MM.1S (cell line): Measurements from ENCODE around the gene COX4I1.
"Not testable (repeated sequence)": the region's sequence is repeated elsewhere in the genome, so short reads cannot be mapped to it uniquely, and the experiment has no call there.

ENCODE experiments used
- DNase-seq: peaks from one replicate; pipeline ENCODE4 v3.0.0-alpha.2; 2015
- H2AFZ ChIP-seq: fragments of 300-600 bp; sonication (generic); 2 replicates; pipeline ENCODE4 v1.6.0; 2016; ENCODE audit warnings: antibody characterized with exemption, low read length
- H3F3A ChIP-seq: fragments of 300-600 bp; sonication (generic); 2 replicates; pipeline ENCODE4 v1.6.1; 2016; ENCODE audit warnings: mild to moderate bottlenecking, antibody characterized with exemption, low read length, moderate library complexity, mixed read lengths; ENCODE audit not compliant: insufficient read depth
- H3K27ac ChIP-seq: fragments of 300-600 bp; sonication (generic); 2 replicates; pipeline ENCODE4 v1.5.1; 2016; ENCODE audit warnings: mild to moderate bottlenecking, low read length
- H3K27me3 ChIP-seq: fragments of 300-600 bp; sonication (generic); replicated peaks from 2 replicates; pipeline ENCODE4 v1.6.0; 2016; ENCODE audit warnings: low read length; ENCODE audit not compliant: insufficient read depth
- H3K36me3 ChIP-seq: fragments of 300-600 bp; sonication (generic); replicated peaks from 2 replicates; pipeline ENCODE4 v1.6.1; 2016; ENCODE audit warnings: mild to moderate bottlenecking, low read length, mixed read lengths; ENCODE audit not compliant: insufficient read depth
- H3K4me1 ChIP-seq: fragments of 300-600 bp; sonication (generic); 2 replicates; pipeline ENCODE4 v1.6.1; 2016; ENCODE audit warnings: low read length, mixed read lengths
- H3K4me2 ChIP-seq: fragments of 300-600 bp; sonication (generic); 2 replicates; pipeline ENCODE4 v1.6.0; 2016; ENCODE audit warnings: low read depth, low read length
- H3K4me3 ChIP-seq: fragments of 300-600 bp; sonication (generic); 2 replicates; pipeline ENCODE4 v1.5.1; 2016; ENCODE audit warnings: low read length, mixed read lengths
- H3K79me2 ChIP-seq: fragments of 300-600 bp; sonication (generic); 2 replicates; pipeline ENCODE4 v1.6.1; 2016; ENCODE audit warnings: mixed run types, low read length, mixed read lengths
- H3K9ac ChIP-seq: fragments of 300-600 bp; sonication (generic); 2 replicates; pipeline ENCODE4 v1.6.1; 2016; ENCODE audit warnings: low read length, mixed read lengths
- H3K9me2 ChIP-seq: fragments of 300-600 bp; sonication (generic); replicated peaks from 2 replicates; pipeline ENCODE4 v1.6.1; 2016; ENCODE audit warnings: mild to moderate bottlenecking, low read length, mixed read lengths; ENCODE audit not compliant: insufficient read depth
- H3K9me3 ChIP-seq: fragments of 300-600 bp; sonication (generic); replicated peaks from 2 replicates; pipeline ENCODE4 v1.6.1; 2016; ENCODE audit warnings: mild to moderate bottlenecking, low read length, mixed read lengths; ENCODE audit not compliant: insufficient read depth
- H4K20me1 ChIP-seq: fragments of 300-600 bp; sonication (generic); 2 replicates; pipeline ENCODE4 v1.6.1; 2016; ENCODE audit warnings: mild to moderate bottlenecking, low read length, moderate library complexity, mixed read lengths; ENCODE audit not compliant: insufficient read depth
- EZH2 ChIP-seq: fragments of 300-600 bp; sonication (generic); optimal IDR thresholded peaks from 2 replicates; pipeline ENCODE3; 2017; ENCODE audit warnings: low read depth, mild to moderate bottlenecking, antibody characterized with exemption, low read length, mixed read lengths
- EZH2phosphoT487 ChIP-seq: fragments of 300-600 bp; sonication (generic); IDR thresholded peaks from 2 replicates; pipeline ENCODE4 v1.6.1; 2018; ENCODE audit warnings: antibody characterized with exemption, low read length
- TF ChIP-seq, protein P1 (sequence below): fragments of 300-600 bp; sonication (generic); IDR thresholded peaks from 2 replicates; pipeline ENCODE4 v1.5.1; 2016; ENCODE audit warnings: antibody characterized with exemption, low read length, mixed read lengths

Gene COX4I1

DNA sequence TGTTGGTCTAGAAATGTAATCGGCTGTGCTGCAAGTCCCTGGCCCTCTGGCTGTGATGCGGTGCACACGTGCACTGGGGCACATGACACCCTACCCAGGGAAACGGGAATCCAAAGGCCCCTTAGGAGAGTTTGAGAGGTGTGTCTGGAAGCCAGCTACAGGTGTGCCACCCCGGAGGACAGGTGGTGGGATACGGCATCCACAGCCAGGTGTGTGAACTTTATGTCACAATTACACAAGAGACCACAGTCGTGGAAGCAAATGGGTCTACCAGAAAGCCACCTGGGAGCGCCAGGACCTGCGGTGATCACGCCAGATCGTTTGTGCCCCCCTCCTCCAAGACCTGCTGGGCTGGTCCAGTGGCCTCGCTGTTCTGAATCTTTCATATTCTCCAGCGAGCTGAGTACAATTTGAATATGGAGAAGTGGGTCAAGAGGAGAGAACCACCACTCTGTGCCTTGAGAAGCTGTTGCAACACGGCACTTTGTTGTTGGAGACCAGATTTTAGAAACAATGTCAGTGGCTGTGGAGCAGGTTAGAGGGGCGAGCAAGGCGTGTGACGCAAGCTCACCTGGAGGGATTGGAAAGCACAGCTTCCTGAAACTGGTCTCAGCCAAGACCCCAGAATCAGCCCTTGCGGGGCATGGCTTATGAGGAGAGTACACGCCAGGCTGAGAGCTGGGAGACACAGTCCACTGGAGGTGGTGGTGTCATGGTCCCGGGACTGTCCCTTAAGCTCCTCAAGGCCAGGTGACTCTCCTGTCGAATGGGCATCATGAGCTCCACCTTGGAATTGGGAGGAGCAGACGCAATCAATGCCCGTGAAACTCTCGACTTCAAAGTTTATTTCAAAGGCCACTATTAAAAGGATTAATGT, 37.4 kb downstream of the COX4I1 start:
- H2AFZ ChIP-seq, result no peak overlapping the region
- H3K9me3 ChIP-seq, result no peaks in the 10 kb centered on the region
- H3K27me3 ChIP-seq, result peaks cover 75% of the 10 kb centered on the region

DNA sequence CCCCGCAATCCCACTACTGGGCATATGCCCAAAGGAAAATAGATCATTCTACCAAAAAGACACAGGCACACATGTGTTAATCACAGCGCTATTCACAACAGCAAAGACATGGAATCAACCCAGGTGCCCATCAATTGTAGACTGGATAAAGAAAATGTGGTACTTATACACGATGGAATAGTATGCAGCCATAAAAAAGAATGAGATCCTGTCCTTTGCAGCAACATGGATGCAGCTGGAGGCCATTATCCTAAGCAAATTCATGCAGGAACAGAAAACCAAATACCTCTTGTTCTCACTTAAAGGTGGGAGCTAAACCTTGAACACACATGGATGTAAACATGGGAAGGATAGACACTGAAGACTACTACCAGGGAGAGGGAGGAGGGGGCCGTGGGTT, 38.2 kb downstream of the COX4I1 start:
- not testable (repeated sequence) for H3K4me3 ChIP-seq, H3K36me3 ChIP-seq, H3K4me1 ChIP-seq, H3K9ac ChIP-seq, H2AFZ ChIP-seq, H3K9me3 ChIP-seq, H4K20me1 ChIP-seq, H3K27ac ChIP-seq, DNase-seq, H3K79me2 ChIP-seq, H3K9me2 ChIP-seq, H3K4me2 ChIP-seq, H3F3A ChIP-seq
- peaks cover 77% of the 10 kb centered on the region for H3K27me3 ChIP-seq

More for the DNA sequence above, 37.4 kb downstream of the COX4I1 start:
- Histone ChIP-seq H3K9me2 (no peaks in the 10 kb centered on the region), H3K27ac (no peak overlapping the region), H3K4me2 (no peak overlapping the region), H3K4me1 (no peaks in the 10 kb centered on the region), H3K9ac (no peak overlapping the region), H3K4me3 (no peak overlapping the region), H3K36me3 (no peaks in the 10 kb centered on the region), H3K79me2 (no peaks in the 10 kb centered on the region), H3F3A (no peaks in the 10 kb centered on the region), H4K20me1 (no peaks in the 10 kb centered on the region)
- DNase-seq, result no peak
- TF ChIP-seq, protein P1, sequence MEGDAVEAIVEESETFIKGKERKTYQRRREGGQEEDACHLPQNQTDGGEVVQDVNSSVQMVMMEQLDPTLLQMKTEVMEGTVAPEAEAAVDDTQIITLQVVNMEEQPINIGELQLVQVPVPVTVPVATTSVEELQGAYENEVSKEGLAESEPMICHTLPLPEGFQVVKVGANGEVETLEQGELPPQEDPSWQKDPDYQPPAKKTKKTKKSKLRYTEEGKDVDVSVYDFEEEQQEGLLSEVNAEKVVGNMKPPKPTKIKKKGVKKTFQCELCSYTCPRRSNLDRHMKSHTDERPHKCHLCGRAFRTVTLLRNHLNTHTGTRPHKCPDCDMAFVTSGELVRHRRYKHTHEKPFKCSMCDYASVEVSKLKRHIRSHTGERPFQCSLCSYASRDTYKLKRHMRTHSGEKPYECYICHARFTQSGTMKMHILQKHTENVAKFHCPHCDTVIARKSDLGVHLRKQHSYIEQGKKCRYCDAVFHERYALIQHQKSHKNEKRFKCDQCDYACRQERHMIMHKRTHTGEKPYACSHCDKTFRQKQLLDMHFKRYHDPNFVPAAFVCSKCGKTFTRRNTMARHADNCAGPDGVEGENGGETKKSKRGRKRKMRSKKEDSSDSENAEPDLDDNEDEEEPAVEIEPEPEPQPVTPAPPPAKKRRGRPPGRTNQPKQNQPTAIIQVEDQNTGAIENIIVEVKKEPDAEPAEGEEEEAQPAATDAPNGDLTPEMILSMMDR, result no peak
- TF ChIP-seq EZH2 (no peak), EZH2phosphoT487 (no peak)

DNA sequence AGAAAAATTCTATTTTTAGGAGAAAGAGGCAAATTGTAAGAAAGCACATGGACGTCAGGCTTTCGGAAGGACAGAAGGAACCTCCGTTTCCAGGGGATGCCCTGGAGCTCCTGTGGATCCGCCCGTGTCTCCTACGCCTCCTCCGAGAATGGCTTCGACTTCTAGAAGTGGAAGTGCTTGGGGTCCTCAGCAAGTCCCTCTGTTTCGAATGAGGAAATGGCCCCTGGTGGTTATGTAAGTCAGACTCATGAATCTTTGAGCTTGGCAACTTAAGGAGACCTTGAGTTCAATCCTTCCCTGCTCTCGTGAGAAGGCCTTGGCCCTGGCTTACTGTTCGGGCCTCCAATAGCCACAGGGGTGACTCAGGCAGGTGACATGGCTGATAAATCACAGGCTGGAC, 38.9 kb downstream of the COX4I1 start:
- TF ChIP-seq EZH2phosphoT487, result no peak
- TF ChIP-seq EZH2, result no peak
- TF ChIP-seq, protein P1, result no peak
- Histone ChIP-seq H3K79me2 (no peaks in the 10 kb centered on the region), H3K4me1 (no peaks in the 10 kb centered on the region), H3K4me3 (no peak overlapping the region), H3K27me3 (peaks cover 77% of the 10 kb centered on the region), H3K9ac (no peak overlapping the region), H3K9me2 (no peaks in the 10 kb centered on the region), H2AFZ (no peak overlapping the region), H4K20me1 (no peaks in the 10 kb centered on the region), H3K4me2 (no peak overlapping the region), H3K27ac (no peak overlapping the region), H3F3A (no peaks in the 10 kb centered on the region), H3K36me3 (no peaks in the 10 kb centered on the region), H3K9me3 (no peaks in the 10 kb centered on the region)
- no peak for DNase-seq

DNA sequence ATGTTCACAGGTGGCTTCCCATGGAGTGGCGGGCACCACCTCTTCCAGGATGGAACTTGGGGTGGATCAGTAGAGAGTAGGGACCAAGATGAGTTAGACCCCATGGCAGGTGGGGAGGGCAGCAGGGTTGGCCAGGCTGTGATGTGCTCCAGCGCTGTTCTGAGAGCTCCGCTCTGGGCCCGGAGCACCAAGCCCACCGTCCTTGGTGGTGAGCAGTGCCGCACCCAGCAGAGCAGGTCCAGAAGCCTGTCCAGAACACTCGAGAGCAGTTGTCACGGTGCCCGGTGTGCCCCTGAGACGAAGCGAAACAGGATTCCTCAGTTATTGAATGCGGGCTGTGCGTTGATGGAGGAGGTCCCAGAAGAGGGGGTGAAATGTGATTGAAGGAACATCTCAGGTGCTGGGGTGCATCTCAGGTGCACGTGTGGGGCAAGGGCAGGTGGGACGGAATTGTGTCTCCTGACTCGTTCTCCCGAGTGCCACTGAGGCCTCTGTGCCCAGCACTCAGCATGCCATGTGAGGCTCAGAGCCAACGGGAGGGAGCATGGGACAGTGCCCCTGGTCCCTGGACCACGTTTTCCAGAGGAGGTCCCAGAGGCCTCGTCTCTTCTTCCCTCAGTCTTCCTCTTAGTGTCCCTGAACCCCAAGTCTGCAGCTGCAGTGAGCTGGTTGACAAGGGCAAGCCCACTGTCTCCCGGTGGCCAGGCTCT, 39.5 kb downstream of the COX4I1 start:
- no peaks in the 10 kb centered on the region for H4K20me1 ChIP-seq
- no peak overlapping the region for H3K27ac ChIP-seq
- no peaks in the 10 kb centered on the region for H3K9me2 ChIP-seq
- H3K4me3 ChIP-seq, result no peak overlapping the region
- no peak overlapping the region for H3K9ac ChIP-seq
- no peaks in the 10 kb centered on the region for H3K36me3 ChIP-seq
- no peak for TF ChIP-seq EZH2
- no peak for TF ChIP-seq EZH2phosphoT487
- TF ChIP-seq, protein P1, result no peak
- no peaks in the 10 kb centered on the region for H3K4me1 ChIP-seq
- no peak overlapping the region for H3K4me2 ChIP-seq
- no peaks in the 10 kb centered on the region for H3K79me2 ChIP-seq
- peaks cover 80% of the 10 kb centered on the region for H3K27me3 ChIP-seq
- H3F3A ChIP-seq, result no peaks in the 10 kb centered on the region
- no peaks in the 10 kb centered on the region for H3K9me3 ChIP-seq
- no peak for DNase-seq
- no peak overlapping the region for H2AFZ ChIP-seq
